DOHH2 (cell line): ENCODE results near the gene RPS10.

Source experiments
- EZH2phosphoT487 ChIP-seq: fragments of 200-600 bp; sonication (generic); IDR thresholded peaks from 2 replicates; pipeline ENCODE4 v1.6.1; 2017; ENCODE audit warnings: borderline replicate concordance, mild to moderate bottlenecking, antibody characterized with exemption, low read length, moderate library complexity, mixed read lengths
- TF ChIP-seq, protein P1 (sequence below): fragments of 200-600 bp; sonication (generic); IDR thresholded peaks from one replicate; pipeline ENCODE4 v1.5.1; 2014; ENCODE audit warnings: antibody characterized with exemption, mild to moderate bottlenecking, low read depth, low read length; ENCODE audit not compliant: poor library complexity, severe bottlenecking

DNA sequence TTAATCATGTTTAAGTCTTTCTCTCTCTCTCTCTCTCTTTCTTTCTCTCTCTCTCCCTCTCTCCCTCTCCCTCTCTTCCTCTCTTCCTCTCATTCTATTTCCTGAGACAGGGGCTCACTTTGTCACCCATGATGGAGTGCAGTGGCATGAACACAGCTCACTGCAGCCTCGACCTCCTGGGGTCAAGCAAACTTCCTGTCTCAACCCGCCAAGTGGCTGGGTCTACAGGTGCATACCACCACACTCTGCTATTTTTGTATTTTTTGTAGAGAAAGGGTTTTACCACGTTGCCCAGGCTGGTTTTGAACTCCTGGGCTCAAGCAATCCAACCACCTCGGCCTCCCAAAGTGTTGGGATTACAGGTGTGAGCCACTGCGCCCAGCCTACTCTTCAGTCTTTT, 15.7 kb upstream of the RPS10 start:
- TF ChIP-seq, protein P1, sequence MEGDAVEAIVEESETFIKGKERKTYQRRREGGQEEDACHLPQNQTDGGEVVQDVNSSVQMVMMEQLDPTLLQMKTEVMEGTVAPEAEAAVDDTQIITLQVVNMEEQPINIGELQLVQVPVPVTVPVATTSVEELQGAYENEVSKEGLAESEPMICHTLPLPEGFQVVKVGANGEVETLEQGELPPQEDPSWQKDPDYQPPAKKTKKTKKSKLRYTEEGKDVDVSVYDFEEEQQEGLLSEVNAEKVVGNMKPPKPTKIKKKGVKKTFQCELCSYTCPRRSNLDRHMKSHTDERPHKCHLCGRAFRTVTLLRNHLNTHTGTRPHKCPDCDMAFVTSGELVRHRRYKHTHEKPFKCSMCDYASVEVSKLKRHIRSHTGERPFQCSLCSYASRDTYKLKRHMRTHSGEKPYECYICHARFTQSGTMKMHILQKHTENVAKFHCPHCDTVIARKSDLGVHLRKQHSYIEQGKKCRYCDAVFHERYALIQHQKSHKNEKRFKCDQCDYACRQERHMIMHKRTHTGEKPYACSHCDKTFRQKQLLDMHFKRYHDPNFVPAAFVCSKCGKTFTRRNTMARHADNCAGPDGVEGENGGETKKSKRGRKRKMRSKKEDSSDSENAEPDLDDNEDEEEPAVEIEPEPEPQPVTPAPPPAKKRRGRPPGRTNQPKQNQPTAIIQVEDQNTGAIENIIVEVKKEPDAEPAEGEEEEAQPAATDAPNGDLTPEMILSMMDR = no peak
- TF ChIP-seq EZH2phosphoT487 = no peak
